ENCODE results near the gene EID2.

GRCh38 chr19:39544911-39545310, 5.0 kb upstream of the EID2 start:
- TF ChIP-seq CTCF (conservative IDR thresholded peaks at IDR 0.05) (no peak), EZH2 (IDR thresholded peaks at IDR 0.05; ENCODE audit: low read depth) (no peak)
